ENCODE data around the gene ARFGEF3. TPM values are rescaled to one million over a fixed set of nuclear protein-coding genes. Genes with fewer than 3 reads are reported as not detected.

Gene ARFGEF3
- total and polyA plus RNA-seq, 2 donors (not counting 1 experiment from before 2014, with no cell fraction given): not detected

- Histone ChIP-seq H4K20me1 (ENCODE audit: control insufficient read depth, insufficient read depth, low read length, poor library complexity, severe bottlenecking) (no peaks in the 10 kb centered on the region), H3K9ac (ENCODE audit: low read length) (no peak overlapping the region), H3K9me3 (ENCODE audit: control extremely low read depth in 1 of 3, control insufficient read depth in 2 of 3, insufficient read depth in 1 of 3, low read length in 2 of 3) (no peaks in the 10 kb centered on the region), H3K27me3 (replicated peaks in 1 of 4; ENCODE audit: control extremely low read depth in 1 of 4, control insufficient read depth in 3 of 4, insufficient read depth in 4 of 4, low read length in 3 of 4) (peaks cover 0 to 6% (median 2%) of the 10 kb centered on the region in 4 experiments), H3K4me3 (ENCODE audit: control extremely low read depth in 1 of 5, extremely low read depth in 1 of 5, insufficient read depth in 1 of 5, low read depth in 2 of 5, low read length in 4 of 5) (no peak overlapping the region), H3K79me2 (ENCODE audit: control insufficient read depth, insufficient read depth, low read length) (no peaks in the 10 kb centered on the region), H3K4me1 (ENCODE audit: control insufficient read depth in 2 of 2, insufficient read depth in 2 of 2, low read length in 2 of 2) (peaks cover 6 to 10% of the 10 kb centered on the region in 2 donors), H3K27ac (ENCODE audit: low read length in 2 of 2) (no peak overlapping the region), H2AFZ (ENCODE audit: insufficient read depth, low read depth, low read length, poor library complexity, severe bottlenecking) (no peak overlapping the region), H3K4me2 (replicated peaks; ENCODE audit: low read depth, low read length, poor library complexity, severe bottlenecking) (no peak overlapping the region), H3K36me3 (replicated peaks in 1 of 2; ENCODE audit: control extremely low read depth in 1 of 2, control insufficient read depth in 1 of 2, extremely low read depth in 1 of 2, insufficient read depth in 2 of 2, low read length in 1 of 2) (no peaks in the 10 kb centered on the region)
- POLR2A ChIA-PET: no interaction called here
- Mint-ChIP-seq H3K4me3 (no peak overlapping the region), H3K27me3 (peaks cover 14% of the 10 kb centered on the region), H3K27ac (no peak overlapping the region), H3K4me1 (peaks cover 15% of the 10 kb centered on the region), H3K9me3 (ENCODE audit: insufficient read depth) (no peaks in the 10 kb centered on the region)
- ATAC-seq (ENCODE audit: low read depth) (no peak), DNase-seq (no peak)
- CTCF ChIA-PET: no interaction called here
- intact Hi-C loops (cut with micrococcal nuclease): no loop called here
- TF ChIP-seq EZH2 (IDR thresholded peaks at IDR 0.05; ENCODE audit: borderline replicate concordance, insufficient read depth, low read depth, low read length, poor library complexity, severe bottlenecking): no peak
- no peak for TF ChIP-seq CTCF (IDR thresholded peaks at IDR 0.05)
Observed at GRCh38 chr6:138230221-138230620, 68.5 kb downstream of the ARFGEF3 start.

- intact Hi-C loops (cut with micrococcal nuclease): no loop called here
- WGBS (ENCODE audit: insufficient coverage): no CpG with 5 or more reads among the region's 3 CpGs
- Histone ChIP-seq H3K36me3 (replicated peaks in 1 of 2; ENCODE audit: control extremely low read depth in 1 of 2, control insufficient read depth in 1 of 2, extremely low read depth in 1 of 2, insufficient read depth in 2 of 2, low read length in 1 of 2) (no peaks in the 10 kb centered on the region), H3K4me3 (ENCODE audit: control extremely low read depth in 1 of 5, extremely low read depth in 1 of 5, insufficient read depth in 1 of 5, low read depth in 2 of 5, low read length in 4 of 5) (no peak overlapping the region), H3K4me2 (replicated peaks; ENCODE audit: low read depth, low read length, poor library complexity, severe bottlenecking) (no peak overlapping the region), H3K9me3 (ENCODE audit: control extremely low read depth in 1 of 3, control insufficient read depth in 2 of 3, insufficient read depth in 1 of 3, low read length in 2 of 3) (no peaks in the 10 kb centered on the region), H2AFZ (ENCODE audit: insufficient read depth, low read depth, low read length, poor library complexity, severe bottlenecking) (no peak overlapping the region), H3K27ac (ENCODE audit: low read length in 2 of 2) (no peak overlapping the region), H4K20me1 (ENCODE audit: control insufficient read depth, insufficient read depth, low read length, poor library complexity, severe bottlenecking) (no peaks in the 10 kb centered on the region), H3K79me2 (ENCODE audit: control insufficient read depth, insufficient read depth, low read length) (no peaks in the 10 kb centered on the region), H3K9ac (ENCODE audit: low read length) (no peak overlapping the region), H3K27me3 (replicated peaks in 1 of 4; ENCODE audit: control extremely low read depth in 1 of 4, control insufficient read depth in 3 of 4, insufficient read depth in 4 of 4, low read length in 3 of 4) (peaks cover 0 to 7% (median 2%) of the 10 kb centered on the region in 4 experiments), H3K4me1 (ENCODE audit: control insufficient read depth in 2 of 2, insufficient read depth in 2 of 2, low read length in 2 of 2) (peaks cover 6 to 10% of the 10 kb centered on the region in 2 donors)
- peaks cover 15% of the 10 kb centered on the region for H3K4me1 Mint-ChIP-seq
- ChIA-PET POLR2A (no interaction called here), CTCF (no interaction called here)
- peaks cover 11% of the 10 kb centered on the region for H3K27me3 Mint-ChIP-seq
- TF ChIP-seq EZH2 (IDR thresholded peaks at IDR 0.05; ENCODE audit: borderline replicate concordance, insufficient read depth, low read depth, low read length, poor library complexity, severe bottlenecking): no peak
- no peak for TF ChIP-seq CTCF (IDR thresholded peaks at IDR 0.05)
- no peak for ATAC-seq (ENCODE audit: low read depth)
- no peak overlapping the region for H3K27ac Mint-ChIP-seq
- DNase-seq: no peak
- no peak overlapping the region for H3K4me3 Mint-ChIP-seq
- no peaks in the 10 kb centered on the region for H3K9me3 Mint-ChIP-seq (ENCODE audit: insufficient read depth)
Observed at GRCh38 chr6:138230759-138231380, 69.1 kb downstream of the ARFGEF3 start.
